Body of pancreas (tissue), 4 donors: ENCODE data around the gene TNNC2.

ENCODE experiments used
- POLR2A ChIP-seq, 3 donors: fragments of 450-650 bp; IDR thresholded peaks; one replicate each; pipeline ENCODE4 v1.6.1; 2016; ENCODE audit warnings: antibody characterized with exemption in 3 of 3, mild to moderate bottlenecking in 2 of 3
- TF ChIP-seq, protein P1 (sequence below), 7 experiments: fragments of 450-650 bp in 4 of 7; fragments of 200-600 bp in 3 of 7; sonication (generic) in 3 of 7; IDR thresholded peaks; one replicate each; pipeline ENCODE4 v1.5.1; 2016 to 2019; ENCODE audit warnings: antibody characterized with exemption in 7 of 7

- TF ChIP-seq, protein P1, sequence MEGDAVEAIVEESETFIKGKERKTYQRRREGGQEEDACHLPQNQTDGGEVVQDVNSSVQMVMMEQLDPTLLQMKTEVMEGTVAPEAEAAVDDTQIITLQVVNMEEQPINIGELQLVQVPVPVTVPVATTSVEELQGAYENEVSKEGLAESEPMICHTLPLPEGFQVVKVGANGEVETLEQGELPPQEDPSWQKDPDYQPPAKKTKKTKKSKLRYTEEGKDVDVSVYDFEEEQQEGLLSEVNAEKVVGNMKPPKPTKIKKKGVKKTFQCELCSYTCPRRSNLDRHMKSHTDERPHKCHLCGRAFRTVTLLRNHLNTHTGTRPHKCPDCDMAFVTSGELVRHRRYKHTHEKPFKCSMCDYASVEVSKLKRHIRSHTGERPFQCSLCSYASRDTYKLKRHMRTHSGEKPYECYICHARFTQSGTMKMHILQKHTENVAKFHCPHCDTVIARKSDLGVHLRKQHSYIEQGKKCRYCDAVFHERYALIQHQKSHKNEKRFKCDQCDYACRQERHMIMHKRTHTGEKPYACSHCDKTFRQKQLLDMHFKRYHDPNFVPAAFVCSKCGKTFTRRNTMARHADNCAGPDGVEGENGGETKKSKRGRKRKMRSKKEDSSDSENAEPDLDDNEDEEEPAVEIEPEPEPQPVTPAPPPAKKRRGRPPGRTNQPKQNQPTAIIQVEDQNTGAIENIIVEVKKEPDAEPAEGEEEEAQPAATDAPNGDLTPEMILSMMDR (IDR thresholded peaks at IDR 0.05), result no peak
- no peak for TF ChIP-seq POLR2A (IDR thresholded peaks at IDR 0.05)
Measured at GRCh38 chr20:45863543-45864470, 36.7 kb upstream of the TNNC2 start.
